Measurements from ENCODE around the gene TFIP11.
"Not testable (repeated sequence)": the region's sequence is repeated elsewhere in the genome, so short reads cannot be mapped to it uniquely, and the experiment has no call there.

TFIP11 gene

GRCh38 chr22:26541167-26541819 is 29.0 kb upstream of the TFIP11 start:
- DNase-seq (ENCODE audit: low read depth) = no peak

DNA sequence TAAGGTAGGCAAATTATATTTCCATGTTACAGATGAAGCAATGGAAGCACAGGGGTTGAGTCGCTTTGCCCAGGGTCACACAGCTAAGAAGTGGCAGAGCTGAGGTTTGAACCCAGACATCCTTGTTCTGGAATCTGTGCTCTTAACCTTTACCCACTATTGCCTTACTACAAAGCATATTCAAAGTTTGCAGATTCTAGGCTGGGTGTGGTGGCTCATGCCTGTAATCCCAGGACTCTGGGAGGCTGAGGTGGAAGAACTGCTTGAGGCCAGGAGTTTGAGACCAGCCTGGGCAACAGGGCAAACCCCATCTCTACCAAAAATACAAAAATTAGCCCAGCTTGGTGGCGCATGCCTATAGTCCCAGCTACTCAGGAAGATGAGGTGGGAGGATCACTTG is 27.8 kb upstream of the TFIP11 start:
- no peak for DNase-seq (ENCODE audit: low read depth)

- DNase-seq (ENCODE audit: low read depth) = no peak
Measured at GRCh38 chr22:26536762-26537134, 24.5 kb upstream of the TFIP11 start.

GRCh38 chr22:26536056-26536761 is 23.9 kb upstream of the TFIP11 start:
- no peak for DNase-seq (ENCODE audit: low read depth)

DNA sequence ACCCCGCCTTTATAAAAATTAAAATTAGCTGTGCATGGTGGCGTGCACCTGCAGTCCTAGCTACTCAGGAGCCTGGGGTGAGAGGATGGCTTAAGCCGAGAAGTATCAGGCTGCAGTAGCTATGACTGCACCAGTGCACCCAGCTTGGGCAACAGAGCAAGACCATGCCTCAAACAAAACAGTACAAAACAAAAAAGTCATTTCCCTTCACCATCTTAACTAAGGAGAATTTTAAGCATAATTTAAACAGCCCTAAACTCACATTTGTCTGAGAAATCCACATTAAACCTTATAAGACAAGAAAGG is 23.3 kb upstream of the TFIP11 start:
- DNase-seq (ENCODE audit: low read depth) = no peak

- no peak for DNase-seq (ENCODE audit: low read depth)
Measured at GRCh38 chr22:26534874-26535602, 22.8 kb upstream of the TFIP11 start.

GRCh38 chr22:26534171-26534855 is 22.0 kb upstream of the TFIP11 start:
- DNase-seq (ENCODE audit: low read depth) = no peak

- peak; percentile 40 for DNase-seq (ENCODE audit: low read depth)
Measured at GRCh38 chr22:26529345-26529744, 17.1 kb upstream of the TFIP11 start.

DNA sequence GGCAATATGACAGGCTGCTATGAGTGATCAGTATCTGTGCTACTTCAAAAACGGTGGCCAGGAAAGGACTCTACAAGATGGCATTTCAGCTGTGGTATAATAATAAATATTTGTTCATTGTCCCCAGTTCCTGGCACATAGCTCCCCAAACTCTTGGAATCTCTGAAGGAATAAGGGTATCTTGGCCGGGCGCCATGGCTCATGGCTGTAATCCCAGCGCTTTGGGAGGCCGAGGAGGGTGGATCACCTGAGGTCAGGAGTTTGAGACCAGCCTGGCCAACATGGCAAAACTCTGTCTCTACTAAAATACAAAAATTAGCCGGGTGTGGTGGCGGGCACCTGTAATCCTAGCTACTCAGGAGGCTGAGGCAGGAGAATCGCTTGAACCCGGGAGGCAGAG is 16.2 kb upstream of the TFIP11 start:
- DNase-seq (ENCODE audit: low read depth) = not testable (repeated sequence)

- no peak for DNase-seq (ENCODE audit: low read depth)
Measured at GRCh38 chr22:26527574-26528465, 15.5 kb upstream of the TFIP11 start.

DNA sequence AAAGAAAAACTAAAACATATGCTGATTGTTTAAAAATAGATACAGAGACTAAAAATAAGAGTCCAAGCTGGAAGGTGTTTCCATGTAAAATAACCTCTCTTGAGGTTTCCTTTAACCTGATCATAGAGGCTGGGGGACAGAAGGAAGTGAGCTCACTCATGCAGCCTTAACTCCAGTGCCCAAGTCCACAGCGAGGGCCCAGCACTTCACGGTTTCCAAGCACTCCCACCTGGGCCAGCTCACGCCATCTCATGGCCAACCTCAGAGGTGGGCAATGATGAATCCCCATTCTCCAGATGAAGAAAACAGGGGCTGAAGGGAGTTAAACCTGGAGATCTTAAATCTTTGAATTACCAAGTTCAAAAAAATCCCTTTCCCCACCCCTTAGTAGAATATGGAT is 14.9 kb upstream of the TFIP11 start:
- DNase-seq (ENCODE audit: low read depth) = no peak

DNA sequence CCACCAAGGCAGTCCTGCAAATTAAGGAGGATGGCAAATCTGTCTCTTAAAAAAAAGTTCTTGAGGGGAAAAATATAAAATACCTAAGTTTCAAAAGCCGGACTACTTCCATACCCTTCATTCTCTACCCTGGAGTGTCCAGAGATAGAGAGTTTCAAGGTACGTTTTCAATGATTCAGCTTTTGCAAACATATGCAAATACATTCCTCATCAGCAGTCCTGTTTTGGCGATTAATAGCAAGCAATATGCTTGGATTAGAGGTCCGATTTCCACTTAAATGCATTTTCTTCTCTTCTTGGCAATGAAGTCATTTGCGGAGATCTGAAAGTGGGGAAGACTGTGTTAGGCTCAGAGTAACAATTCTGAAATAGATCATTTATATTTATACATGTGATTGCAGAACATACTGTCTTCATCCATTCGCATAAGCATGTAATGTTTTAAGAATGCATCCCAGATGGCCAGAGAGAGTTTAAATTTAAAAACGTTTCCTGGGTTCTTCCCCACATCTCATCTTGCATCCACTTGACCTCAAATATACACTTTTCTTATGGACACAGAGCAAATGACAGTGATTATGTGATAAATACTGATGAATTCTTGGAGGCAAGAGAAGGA is 13.8 kb upstream of the TFIP11 start:
- DNase-seq (ENCODE audit: low read depth) = no peak

DNA sequence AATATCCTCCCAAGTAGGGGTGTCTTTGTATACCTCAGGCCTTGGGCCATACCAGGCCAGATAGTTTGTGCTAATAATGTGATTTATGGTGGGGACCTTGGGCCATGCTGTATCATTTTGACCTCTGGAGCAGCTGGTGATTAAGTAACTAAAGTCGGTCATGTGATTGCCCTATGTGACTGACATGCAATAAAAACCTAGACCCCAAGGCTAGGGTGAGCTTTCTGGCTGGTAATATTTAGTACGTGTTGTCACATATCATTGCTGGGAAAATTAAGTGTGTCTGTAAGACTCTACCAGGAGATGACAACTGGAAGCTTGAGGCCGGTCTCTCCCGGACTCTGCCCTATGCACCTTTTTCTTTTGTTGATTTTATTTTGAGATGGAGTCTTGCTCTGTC is 12.6 kb upstream of the TFIP11 start:
- DNase-seq (ENCODE audit: low read depth) = no peak

DNA sequence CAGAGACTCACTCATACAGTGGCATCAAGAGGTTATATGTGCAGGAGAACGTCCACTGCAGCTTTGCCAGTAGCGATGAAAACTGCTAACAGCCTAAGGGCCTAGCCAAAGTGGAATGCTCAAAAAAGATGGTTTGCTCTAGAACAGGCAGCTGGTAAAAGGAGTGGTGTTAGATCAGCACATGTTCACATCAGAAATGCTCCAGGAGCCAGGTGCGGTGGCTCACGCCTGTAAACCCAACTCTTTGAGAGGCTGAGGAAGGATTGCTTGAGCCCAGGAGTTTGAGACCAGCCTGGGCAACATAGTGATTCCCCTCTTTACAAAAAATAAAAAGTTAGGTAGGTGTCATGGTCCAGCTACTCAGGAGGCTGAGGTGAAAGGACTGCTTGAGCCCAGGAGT is 10.3 kb upstream of the TFIP11 start:
- DNase-seq (ENCODE audit: low read depth) = no peak

DNA sequence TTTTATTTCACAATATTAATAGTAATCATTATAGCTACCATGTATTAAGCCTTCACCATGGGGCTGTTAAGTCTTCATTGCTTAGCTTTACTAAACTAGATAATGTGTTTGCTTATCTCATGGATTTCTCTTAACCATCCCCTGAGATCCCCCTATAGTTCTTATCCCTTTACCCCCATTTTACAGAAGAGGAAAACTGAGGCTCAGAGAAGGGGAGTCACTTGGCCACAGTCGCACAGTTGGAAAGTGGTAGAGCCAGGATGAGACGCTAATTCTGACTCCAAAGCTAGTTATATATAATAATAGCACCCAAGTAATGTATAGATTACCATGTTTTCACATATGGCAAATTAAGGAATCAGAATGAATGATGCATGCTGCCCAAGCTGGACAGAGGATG is 9.7 kb upstream of the TFIP11 start:
- no peak for DNase-seq (ENCODE audit: low read depth)

DNA sequence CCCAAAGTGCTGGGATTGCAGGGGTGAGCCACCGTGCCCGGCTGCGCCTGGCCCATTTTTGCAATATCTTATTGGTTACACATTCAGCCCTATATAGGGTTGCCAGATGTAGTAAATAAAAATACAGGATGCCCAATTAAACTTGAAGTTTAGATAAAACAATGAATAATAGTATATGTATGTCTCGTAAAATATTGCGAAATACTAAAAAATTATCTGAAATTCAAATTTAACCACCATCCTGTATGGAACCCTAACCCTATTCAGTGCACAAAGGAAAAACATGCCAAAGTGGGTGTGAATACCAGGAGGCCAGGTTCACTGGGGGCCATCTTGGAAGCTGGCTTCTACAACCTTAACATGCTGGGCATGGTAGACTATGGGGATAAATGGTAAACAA is 5.2 kb upstream of the TFIP11 start:
- no peak for DNase-seq (ENCODE audit: low read depth)

DNA sequence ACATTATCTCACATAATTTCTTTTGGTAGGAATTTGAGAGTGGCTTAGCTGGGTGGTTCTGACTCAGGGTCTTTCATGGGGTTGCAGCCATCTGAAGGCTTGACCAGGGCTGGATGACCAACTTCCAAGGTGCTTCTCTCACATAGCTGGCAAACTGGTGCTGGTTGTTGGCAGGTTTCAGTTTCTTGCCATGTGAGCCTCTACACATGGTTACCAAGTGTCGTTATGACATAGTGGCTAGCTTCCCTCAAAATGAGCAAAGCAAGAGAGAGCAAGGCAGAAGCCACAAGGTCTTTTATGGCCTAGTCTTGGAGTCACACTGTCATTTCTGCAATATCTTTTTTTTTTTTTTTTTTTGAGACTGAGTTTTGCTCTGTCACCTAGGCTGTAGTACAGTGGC is 4.2 kb upstream of the TFIP11 start:
- DNase-seq (ENCODE audit: low read depth) = no peak

- no peak for DNase-seq (ENCODE audit: low read depth)
Measured at GRCh38 chr22:26515931-26516330, 3.7 kb upstream of the TFIP11 start.

- no peak for DNase-seq (ENCODE audit: low read depth)
Measured at GRCh38 chr22:26514419-26515161, 2.3 kb upstream of the TFIP11 start.

DNA sequence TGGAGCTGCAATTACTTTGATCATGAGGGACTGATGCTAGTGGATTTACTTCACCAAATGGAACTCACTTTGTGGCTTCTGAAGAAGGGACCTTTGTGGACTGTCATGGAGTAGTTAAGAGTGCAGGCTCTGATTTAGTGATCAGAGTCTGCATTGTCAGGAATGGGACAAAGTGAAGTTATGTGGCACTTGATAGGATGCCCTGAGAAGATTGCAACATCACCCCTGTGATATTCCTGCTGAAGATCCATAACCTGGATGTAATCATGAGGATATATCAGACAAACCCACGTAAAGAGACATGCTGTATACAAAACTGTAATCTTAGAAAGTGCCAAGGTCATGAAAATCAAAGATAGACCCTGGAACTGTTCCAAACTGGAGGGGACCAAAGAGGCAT is 1.6 kb upstream of the TFIP11 start:
- no peak for DNase-seq (ENCODE audit: low read depth)

GRCh38 chr22:26508148-26508547 is 4.1 kb downstream of the TFIP11 start:
- DNase-seq (ENCODE audit: low read depth) = no peak
